HG03521 (cell line): ENCODE measurements around the gene PPP2R3B.
"Not testable (repeated sequence)": the region's sequence is repeated elsewhere in the genome, so short reads cannot be mapped to it uniquely, and the experiment has no call there.

Experiments
- ATAC-seq: cut with Tn5 transposase; IDR thresholded peaks from one replicate; pipeline ENCODE4 v1.9.1; 2021; ENCODE audit warnings: mild to moderate bottlenecking, moderate library complexity; ENCODE audit not compliant: unreplicated experiment

PPP2R3B gene

GRCh38 chrX:305781-306613 lies 80.7 kb downstream of the PPP2R3B start:
- ATAC-seq = not testable (repeated sequence)

- ATAC-seq = no peak
Observed at GRCh38 chrX:302975-303374, 83.7 kb downstream of the PPP2R3B start.

- no peak for ATAC-seq
Observed at GRCh38 chrX:300334-300733, 86.4 kb downstream of the PPP2R3B start.

DNA sequence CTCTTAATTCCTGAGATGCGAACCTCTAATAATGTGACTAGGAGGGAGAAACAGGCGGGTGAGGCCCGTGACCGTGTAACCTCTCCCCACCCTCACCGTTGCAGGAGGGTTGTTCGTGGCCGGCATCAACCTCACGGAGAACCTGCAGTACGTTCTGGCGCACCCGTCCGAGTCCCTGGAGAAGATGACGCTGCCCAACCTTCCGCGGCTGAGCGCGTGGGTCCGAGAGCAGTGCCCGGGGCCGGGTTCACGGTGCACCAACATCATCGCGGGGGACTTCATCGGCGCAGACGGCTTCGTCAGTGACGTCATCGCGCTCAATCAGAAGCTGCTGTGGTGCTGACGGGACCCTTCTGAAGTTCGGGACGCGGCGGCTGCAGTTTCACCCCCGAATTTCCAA lies 87.7 kb downstream of the PPP2R3B start:
- no peak for ATAC-seq

GRCh38 chrX:295136-295535 lies 91.6 kb downstream of the PPP2R3B start:
- no peak for ATAC-seq

GRCh38 chrX:292900-293897 lies 93.5 kb downstream of the PPP2R3B start:
- ATAC-seq = no peak

- ATAC-seq = no peak
Observed at GRCh38 chrX:291411-291901, 95.3 kb downstream of the PPP2R3B start.

DNA sequence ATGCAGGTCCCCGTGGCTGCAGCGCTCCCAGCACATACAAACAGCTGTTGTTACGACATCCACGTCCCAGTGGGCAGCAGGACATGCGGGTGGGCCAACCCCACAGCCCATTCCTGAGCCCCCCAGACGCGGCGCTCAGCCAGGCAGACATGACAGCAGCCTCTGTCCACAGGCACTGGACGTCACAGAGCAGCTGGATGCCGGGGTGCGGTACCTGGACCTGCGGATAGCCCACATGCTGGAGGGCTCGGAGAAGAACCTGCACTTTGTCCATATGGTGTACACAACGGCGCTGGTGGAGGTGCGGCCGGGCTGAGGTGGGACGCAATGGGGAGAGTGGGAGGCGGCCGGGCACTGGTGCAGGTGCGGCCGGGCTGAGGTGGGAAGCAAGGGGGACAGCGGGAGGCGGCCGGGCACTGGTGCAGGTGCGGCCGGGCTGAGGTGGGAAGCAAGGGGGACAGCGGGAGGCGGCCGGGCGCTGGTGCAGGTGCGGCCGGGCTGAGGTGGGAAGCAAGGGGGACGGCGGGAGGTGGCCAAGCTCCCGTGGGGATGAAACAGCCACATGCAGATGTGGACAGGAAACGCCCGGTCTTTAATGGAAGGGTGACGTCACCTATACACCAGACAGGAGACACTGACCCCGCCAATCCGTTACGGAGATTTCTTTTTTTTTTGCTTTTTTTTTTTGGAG lies 96.1 kb downstream of the PPP2R3B start:
- no peak for ATAC-seq

- no peak for ATAC-seq
Observed at GRCh38 chrX:288561-288991, 98.1 kb downstream of the PPP2R3B start.

- ATAC-seq = no peak
Observed at GRCh38 chrX:287670-288069, 99.0 kb downstream of the PPP2R3B start.

DNA sequence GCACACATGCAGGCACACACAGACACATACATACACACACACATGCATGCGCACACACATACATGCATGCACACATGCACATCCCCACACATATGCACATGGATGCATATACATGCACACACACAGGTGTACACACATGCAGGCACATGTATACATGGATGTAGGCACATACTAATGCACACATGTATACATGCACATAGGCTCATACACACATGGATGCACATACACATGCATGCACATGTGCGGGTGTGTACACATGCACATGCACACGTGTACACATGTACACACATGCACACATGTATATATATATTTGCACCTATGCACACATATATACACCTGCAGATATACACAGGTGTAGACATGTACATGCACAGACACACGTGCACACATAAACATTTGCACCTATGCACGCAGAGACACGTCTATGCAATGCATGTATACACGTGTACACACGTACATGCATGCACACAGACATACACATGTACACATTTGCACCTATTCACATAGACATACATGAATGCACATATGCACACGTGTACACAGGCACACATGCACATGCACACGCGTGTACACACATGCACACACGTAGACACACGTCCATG lies 101.5 kb downstream of the PPP2R3B start:
- no peak for ATAC-seq
